GM18511 (cell line): Measurements from ENCODE around the gene NPTXR.

ENCODE experiments used
- ATAC-seq: cut with Tn5 transposase; IDR thresholded peaks from one replicate; pipeline ENCODE4 v1.9.1; 2021; ENCODE audit warnings: mild to moderate bottlenecking, moderate library complexity; ENCODE audit not compliant: unreplicated experiment

NPTXR gene

DNA sequence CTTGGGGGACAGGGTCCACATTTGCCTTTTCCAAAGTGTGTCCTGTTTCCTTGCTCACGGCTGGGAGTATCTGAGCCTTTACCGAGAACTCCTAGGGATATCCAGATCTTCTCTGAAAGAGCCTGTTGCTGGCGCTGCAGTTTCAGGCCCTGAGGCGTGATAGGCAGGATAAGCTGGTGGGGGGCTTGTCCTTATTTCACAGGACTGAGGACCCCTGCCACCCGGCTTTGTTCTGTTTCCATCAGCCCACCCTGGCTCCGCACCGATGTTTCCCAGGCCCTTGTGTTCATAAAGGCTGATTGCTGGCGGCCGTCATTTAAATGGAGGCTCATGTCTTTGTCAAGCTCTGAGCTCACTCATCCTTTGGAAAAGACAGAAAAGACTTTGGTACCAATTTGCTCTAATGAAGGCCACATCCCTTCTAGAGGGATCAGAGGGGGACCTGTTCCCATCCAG is 9.4 kb upstream of the NPTXR start:
- no peak for ATAC-seq

DNA sequence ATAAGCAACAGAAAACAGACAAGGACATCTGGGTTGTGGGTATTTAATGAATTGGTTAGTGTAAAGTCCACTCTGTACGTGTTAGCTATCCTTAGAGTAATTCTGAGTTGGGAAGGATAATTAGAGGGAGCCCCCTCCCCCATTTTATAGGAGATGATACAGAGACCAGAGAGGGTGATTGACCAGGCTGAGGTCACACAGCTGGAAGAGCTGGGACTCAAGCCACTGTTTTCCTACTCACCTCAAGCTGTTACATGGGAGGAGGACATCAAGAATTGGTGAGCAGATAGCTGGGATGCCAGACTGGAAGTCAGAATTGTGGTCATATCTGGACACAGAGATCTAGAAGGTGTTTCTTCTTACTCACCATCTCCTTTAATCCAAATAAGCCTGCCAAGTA is 8.7 kb upstream of the NPTXR start:
- ATAC-seq = no peak

DNA sequence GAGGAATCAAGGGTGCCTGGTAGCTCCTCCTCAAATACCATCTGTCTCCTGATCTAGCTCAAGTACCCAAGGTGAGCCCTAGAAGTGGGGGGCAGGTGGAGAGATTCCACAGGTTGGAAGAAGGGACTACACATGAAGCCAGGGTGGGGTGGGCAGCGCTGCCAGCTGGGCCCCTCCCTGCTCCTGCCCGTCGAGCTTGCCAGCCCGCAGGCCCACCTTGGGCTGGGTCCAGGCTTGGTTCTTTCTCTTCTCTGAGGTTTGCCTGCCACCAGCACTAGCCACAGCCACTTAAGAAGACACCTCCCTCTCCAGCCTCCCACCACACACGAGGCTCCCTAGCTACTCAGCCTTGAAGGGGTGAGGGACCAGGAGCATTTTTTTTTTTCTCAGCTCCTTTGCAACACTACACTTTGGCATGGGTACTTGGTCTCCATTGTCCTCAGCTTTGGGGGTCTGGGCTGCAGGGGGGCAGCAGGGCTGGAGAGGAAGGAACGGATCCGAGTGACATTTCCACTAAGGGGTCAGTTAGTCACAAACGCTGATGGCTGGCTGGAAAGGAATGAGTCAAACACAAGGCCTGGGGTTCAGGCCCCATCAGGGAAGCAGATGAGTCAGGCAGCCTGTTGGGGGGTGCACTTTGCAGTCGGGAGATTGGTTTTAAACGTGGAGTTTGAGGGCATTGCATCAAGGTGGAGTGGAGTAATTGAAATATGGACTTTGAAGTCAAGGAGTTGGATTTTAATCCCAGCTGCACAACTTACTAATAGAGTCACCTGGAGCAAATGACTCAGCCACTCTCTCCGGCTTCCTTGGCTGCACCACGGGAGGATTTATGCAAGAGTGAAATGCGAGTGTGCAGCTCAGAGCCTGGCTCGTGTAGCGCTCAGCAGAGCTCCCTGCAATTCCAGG is 7.4 kb upstream of the NPTXR start:
- ATAC-seq = no peak

DNA sequence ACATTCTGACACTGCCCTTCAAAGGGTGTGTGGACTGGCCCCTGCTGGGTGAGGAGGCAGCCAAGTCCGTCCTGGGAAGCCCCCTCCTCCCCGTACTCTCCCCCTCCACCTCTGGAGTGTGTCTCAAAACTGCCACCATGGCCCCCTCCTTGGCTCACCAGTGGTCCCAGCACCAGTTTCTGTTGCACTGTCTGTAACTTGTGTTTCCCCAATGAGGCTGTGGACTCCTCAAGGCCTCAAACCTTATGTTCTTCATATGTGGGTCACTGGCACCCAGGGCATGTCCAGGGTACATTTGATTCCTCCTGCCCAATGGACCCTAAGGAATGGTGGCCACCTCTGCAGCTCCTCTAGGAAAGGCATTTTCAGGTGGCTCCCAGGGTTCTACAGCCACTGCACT is 6.6 kb upstream of the NPTXR start:
- ATAC-seq = no peak

- no peak for ATAC-seq
Observed at GRCh38 chr22:38849811-38850210, 6.0 kb upstream of the NPTXR start.

DNA sequence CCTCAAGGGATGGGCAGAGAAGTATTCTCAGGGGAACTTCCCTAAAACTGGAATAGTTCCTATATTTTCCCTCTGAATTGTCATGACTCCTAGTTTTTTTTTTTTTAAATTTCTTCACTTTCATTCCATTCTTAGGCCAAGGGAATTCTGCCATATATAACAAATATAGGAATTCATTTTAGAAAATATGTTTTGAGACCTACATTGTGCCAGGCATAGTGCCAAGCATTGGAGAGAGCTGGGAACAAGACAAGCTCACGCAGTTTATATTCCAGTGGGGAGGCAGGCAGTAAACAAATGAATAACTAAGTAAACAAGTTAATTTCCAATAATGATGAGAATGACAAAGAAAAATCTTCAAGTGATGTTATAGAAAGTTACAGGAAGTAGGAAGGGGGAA is 2.6 kb upstream of the NPTXR start:
- ATAC-seq = no peak

GRCh38 chr22:38845004-38845740 is 1.3 kb upstream of the NPTXR start:
- no peak for ATAC-seq

DNA sequence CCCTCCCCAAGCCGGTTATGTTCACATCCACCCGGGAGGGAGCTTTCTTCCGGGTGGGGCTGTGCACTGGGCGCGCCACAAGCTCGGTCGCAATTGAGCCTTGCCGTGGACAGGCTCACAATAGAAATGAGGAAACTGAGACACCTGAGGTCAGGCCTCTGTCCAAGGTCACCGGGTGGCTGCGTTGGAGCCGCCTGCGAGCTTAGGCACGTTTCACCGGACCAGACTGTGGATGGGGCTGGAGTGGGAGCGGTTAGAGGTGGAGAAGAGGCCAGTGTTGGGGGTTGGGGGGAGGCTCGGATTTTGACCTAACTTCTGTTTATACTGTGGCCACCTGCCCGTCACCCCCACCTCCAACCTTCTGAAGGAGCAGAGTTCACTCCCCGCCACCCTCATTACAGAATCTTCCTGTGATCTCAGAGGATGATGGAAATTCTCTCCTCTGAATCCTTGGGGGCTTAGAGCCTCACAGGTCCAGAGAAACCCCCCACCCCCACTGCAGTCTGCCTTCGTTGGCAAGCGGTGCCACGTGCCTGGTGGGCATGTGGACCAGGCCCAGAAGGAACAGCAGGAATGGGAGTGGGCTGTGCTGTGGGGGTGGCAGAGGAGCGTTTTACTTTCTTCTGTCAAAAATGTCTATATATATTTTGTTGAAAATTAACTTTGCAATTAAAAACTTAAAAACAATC is 631 bp upstream of the NPTXR start:
- no peak for ATAC-seq

DNA sequence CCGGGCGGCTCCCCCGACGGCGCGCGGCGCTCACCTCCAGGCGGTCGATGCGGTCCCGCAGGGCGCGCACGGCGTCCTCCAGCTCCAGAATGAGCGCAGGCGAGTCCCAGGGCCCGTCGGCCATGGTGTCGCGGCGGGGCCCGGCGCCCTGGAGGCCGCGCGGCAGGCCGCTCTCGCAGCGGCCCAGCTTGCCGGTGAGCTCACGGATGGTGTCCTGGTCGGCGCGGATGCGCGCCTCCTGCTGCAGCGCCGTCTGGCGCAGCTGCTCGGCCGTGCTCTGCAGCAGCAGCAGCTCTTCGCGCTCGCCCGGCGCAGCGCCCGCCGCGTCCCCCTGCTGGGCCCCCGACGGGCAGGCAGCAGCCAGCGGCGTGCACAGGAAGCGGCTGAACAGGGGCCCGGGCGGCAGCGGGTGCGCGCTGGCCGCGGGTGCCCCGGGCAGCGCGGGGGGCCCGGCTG is 599 bp downstream of the NPTXR start:
- no peak for ATAC-seq

- no peak for ATAC-seq
Observed at GRCh38 chr22:38842512-38843200, 1.2 kb downstream of the NPTXR start.

- no peak for ATAC-seq
Observed at GRCh38 chr22:38841635-38842034, 2.2 kb downstream of the NPTXR start.

GRCh38 chr22:38841211-38841610 is 2.6 kb downstream of the NPTXR start:
- no peak for ATAC-seq

DNA sequence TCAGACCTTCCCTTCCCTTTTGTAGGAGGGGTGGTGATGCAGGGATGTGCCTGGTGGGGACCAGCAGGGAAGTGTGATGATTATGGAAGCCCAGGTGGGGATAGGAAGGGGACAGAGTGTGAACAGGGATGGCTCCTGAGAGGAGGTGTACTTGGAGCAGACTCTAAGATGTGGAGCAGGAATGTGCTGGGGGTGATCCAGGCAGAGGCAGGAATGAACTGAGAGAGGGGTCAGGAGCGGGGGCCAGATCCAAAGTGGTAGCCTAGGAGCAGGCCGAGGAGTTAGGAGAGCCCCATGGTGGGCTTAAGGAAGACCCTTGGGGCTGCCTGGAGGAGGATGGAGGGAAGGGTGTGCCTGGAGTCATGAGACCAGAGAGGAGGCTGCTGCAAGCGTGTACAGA is 3.7 kb downstream of the NPTXR start:
- ATAC-seq = no peak

DNA sequence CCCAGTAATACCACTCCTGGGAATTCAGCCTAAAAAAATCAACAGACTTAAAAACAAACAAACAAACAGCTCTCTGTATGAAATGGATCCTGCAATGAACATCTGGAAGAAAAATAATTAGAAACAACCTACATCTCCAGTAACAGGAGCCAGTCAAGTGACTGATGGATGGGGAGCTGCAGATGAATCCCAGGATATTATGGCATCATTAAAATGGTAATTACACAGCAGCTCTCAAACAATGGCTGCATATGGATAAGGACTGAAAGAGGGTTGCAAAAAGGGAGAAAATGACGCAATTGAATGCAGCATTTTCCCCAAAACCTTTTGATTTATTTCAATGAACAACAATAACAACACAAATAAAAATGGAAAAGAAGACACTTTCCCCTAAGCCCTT is 4.1 kb downstream of the NPTXR start:
- no peak for ATAC-seq

- no peak for ATAC-seq
Observed at GRCh38 chr22:38837414-38837928, 6.4 kb downstream of the NPTXR start.

DNA sequence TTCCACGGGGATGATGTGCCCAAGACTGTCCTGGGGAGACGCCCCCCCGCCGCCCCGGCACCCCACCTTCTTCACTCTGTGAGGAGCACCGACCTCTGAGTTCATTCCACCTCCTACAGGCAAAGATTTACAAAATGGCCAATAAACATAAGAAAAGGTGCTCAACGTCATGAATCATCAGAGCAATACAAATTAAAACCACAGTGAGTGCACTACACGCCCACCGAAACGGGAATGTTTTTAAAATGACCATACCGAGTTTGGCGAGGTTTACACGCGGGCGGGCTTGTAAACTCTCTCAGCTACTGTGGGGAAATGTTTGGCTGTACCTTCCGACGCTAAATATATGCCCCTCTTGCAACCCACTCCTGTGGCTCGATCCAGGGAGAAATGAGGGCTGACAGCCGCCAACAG is 7.9 kb downstream of the NPTXR start:
- no peak for ATAC-seq

DNA sequence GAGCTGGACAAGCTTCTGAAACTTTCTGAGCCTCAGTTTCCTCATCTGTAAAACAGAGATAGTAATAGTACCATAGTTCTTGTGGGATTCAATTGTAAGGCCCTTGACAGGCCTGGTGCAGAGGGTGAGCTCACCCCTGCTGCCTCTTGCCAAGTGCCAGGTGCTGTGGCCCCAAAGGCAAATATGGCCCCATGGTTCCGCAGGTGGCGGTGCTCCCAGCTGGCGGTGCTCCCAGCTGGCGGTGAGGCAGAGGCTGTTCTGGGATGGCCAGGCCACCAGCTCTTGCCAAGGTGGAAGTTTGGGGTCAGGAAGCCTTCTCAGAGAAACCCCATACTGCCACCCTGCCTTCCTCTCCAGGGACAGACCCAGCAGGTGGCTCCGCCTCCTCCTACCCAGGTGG is 8.8 kb downstream of the NPTXR start:
- no peak for ATAC-seq

GRCh38 chr22:38834215-38834953 is 9.4 kb downstream of the NPTXR start:
- ATAC-seq = no peak

- no peak for ATAC-seq
Observed at GRCh38 chr22:38833061-38833460, 10.8 kb downstream of the NPTXR start.
